SK-N-DZ (cell line): ENCODE data around the gene RBPJL.

ENCODE experiments used
- DNase-seq: peaks from one replicate; pipeline ENCODE4 v3.0.0-alpha.2; 2015; ENCODE audit warnings: low spot score

The RBPJL gene

DNA sequence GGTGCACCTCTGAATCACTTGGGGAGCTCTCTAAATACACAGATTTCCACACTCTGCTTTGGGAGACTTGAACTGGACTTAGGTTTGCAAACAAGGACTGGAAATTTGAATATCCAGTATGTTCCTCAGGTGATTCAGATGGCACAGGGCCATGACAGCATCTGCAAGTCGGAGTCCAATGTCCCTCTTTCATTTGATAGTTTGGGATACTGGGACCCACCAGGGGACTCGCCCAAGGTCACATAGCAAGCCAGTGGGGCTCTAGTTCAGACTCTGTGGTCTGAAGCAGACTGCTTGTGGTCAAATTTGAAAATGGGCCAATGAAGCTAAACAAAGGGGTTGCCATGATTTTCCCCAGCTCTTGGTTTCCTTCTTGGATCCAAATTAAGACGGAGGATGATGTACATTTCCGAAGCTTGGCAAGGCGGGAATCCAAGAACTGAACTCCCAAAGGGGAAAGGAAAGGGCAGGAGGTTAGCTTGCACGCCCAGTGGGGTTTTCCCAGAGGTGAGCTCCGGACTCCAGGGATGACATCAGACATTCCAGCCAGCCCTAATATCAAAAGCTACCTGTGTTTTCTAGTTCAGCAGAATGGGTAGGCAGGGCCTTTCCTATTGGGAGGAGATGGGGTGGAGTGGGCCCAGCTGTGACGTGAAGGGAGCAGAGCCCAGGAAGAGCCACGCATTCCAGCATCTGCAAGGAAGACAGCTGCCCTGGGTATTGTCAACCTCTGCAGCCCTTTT lies 52.9 kb downstream of the RBPJL start:
- no peak for DNase-seq

DNA sequence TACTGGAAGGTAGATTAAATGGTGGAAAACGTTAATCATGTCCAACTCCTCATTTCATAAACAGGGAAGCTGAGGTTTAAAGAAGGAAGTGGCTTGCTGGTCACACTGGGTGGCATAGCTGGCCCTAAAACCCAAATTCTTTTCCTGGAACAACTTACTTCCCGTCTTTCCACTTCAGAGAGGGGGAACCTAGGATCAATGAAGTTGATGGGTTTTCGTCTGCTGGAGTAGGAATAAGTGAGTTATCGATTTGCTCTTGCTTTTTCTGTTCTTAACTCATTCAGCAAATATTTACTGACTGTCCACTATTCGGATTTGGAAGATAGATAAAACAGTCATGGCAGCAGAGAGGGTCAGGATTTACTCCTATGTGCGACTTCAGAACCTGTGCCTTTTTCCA lies 55.2 kb downstream of the RBPJL start:
- no peak for DNase-seq

DNA sequence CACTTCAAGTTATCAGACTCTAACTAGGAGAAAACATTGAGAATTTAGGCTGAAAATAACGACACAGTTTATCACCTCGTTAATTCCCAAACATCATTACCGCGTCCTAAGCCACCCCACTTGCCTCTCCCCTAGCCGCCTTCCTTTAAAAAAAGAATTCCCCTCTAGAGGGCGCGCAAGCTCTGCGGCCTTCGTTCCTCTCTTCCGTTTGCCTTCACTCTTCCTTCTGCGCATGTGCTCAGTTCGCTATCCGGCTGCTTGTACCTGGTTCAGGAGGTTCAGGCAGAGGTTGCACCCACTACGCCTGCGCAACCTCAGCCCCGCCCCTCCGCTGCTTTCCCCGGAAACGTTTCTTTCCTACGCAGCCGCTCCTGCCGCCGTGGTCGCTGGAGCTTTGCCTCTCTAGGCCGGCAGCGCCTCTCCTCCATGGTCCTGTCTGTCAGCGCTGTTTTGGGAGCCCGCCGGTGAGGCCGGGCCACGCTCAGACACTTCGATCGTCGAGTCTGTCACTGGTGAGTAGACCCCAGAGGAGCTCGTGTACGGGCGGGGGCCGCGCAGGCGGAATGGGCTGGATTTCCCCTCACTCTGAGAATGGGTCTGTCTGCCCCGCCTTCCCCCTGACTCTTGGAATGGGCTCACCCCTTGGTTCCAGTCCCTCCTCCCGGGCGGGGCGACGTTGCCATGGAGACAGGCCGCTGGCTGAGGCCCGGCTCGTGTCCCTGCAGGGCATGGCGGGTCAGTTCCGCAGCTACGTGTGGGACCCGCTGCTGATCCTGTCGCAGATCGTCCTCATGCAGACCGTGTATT lies 56.4 kb downstream of the RBPJL start, which contains the start of gene SYS1:
TSS of gene SYS1 (plus strand) at position 353 of the 807 bp plus-strand sequence. CDS start at position 729, 376 bp downstream.
- peak; percentile 100 for DNase-seq

DNA sequence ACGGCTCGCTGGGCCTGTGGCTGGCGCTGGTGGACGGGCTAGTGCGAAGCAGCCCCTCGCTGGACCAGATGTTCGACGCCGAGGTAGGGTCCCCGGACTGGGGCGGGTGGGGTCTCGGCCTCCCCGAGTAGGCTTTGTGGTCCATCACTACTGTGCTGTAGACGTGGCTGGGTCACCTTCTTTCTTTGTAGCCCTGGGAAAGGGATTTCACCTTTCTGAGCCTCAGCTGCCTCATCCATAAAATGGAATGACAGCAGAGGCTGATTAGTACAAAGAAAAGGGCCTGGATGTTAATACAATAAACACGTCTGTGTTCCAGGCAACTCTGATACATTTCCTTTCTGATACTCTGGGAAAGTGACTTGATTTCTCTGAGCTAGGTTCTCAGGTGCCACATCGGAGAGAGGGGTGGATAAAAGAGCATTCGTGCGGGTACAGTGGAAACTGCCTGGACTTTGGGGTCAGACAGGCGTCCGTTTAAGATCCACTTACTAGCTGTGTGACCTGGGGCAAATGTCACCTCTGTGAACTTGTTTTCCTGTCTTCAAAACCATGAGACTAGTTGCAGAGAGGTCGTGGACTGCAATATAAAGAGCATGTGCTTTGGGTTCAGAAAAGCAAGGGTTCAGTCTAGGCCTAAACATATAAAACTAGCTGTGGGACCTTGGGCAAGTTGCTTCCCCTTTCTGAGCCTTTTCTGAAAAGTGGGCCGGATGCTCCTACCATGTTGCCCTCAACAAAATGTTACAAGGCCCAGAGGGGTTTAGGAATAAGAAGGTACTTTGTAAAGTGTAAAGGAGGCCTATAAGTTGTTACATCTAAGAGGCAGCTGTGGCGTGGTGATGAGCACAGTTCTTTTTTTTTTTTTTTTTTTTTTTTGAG lies 57.2 kb downstream of the RBPJL start:
- no peak for DNase-seq

DNA sequence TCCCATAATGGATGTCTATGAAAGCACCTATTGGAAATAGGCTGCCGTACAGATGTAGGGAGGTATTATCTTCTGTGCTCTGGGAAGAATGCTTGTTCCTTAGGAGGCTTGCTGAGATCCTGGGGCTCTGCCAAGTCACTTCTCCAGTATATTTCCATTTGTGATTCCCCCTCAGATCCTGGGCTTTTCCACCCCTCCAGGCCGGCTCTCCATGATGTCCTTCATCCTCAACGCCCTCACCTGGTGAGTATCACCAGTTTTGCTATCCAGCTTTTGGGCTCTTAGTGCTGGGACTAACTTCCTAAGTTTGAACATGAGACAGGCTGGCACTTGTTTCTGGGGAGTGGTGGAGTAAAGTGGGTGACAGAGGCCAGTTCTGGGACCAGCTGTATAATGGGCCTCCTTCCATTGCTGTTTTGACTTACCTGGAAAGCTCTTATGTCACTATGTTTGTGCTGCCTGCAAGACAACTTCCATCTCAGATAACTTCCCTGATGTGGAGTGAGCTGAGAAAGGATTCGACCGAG lies 58.9 kb downstream of the RBPJL start:
- no peak for DNase-seq

DNA sequence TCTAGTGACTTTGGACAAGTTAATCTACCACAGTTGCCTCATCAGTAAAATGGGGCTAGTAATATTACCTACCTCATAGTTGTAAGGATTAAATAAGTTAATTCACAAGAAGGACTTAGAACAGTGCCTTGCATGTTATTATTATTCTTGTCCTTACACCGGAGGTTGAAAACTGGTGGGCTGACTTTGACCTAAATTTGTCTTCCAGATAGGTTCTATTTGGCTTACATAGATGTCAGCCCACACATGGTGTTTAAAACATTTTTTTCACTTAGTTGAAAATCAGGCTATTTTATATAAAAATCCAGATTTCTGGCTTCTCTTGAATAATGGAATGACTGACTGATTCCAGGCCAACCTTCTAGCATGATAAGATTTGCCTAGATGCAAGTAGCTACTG lies 59.6 kb downstream of the RBPJL start:
- DNase-seq = no peak

DNA sequence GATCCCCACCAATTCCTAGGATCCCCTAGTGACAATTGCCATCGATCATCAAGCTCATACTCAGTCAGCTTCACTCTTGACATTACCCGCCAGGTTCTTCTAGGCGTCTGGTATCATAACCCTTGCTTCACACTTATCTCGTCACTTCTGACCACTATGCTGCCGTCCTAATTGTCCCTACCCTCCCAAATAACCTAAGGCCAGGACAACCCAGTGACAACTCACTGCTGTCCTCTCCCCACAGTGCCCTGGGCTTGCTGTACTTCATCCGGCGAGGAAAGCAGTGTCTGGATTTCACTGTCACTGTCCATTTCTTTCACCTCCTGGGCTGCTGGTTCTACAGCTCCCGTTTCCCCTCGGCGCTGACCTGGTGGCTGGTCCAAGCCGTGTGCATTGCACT lies 60.0 kb downstream of the RBPJL start:
- no peak for DNase-seq

DNA sequence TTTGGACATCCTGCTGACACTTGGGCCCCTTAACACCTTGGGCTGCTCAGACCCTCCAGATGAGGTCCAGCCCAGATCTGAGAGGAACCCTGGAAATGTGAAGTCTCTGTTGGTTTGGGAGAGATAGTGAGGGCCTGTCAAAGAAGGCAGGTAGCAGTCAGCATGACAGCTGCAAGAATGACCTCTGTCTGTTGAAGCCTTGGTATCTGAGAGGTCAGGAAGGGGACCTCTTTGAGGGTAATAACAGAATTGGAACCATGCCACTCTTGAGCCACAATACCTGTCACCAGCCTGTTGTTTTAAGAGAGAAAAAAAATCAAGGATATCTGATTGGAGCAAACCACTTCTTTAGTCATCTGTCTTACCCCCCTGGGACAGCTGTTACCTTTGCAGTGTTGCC lies 60.5 kb downstream of the RBPJL start:
- no peak for DNase-seq
